HG03558 (cell line): ENCODE results near the gene PRKN.

Experiments used
- ATAC-seq: cut with Tn5 transposase; IDR thresholded peaks from one replicate; pipeline ENCODE4 v1.9.1; 2021; ENCODE audit warnings: moderate number of reproducible peaks; ENCODE audit not compliant: unreplicated experiment; ENCODE audit errors: extremely low read depth

Gene PRKN

GRCh38 chr6:161434350-161434749 is 1293.2 kb downstream of the PRKN start:
- no peak for ATAC-seq

GRCh38 chr6:161432546-161432945 is 1295.0 kb downstream of the PRKN start:
- ATAC-seq = no peak

DNA sequence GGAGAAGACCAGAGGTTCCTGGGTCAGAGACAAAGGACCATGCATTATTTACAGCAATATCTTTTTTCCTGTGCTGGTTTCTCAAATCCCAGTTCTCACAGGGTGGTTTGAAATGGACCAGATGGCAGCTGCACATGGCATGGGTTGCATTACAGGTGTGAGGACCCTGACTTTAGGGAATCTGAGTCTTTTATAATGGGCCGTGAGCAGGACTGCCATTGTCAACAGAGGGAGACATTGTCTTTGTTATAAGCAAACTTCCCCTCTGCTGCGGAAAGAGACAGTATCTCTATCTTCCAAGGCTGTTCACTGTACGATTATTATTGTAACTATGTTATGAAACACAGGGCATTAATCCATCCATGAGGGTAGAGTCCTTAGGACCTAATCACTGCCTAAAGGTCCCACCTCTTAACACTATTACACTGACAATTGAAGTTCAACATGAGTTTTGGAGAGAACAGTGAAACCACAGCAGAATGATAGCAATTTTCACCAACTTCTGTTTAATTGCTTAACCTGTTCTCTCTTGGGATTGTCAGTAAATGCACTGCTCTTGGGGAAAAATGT is 1297.6 kb downstream of the PRKN start:
- no peak for ATAC-seq

DNA sequence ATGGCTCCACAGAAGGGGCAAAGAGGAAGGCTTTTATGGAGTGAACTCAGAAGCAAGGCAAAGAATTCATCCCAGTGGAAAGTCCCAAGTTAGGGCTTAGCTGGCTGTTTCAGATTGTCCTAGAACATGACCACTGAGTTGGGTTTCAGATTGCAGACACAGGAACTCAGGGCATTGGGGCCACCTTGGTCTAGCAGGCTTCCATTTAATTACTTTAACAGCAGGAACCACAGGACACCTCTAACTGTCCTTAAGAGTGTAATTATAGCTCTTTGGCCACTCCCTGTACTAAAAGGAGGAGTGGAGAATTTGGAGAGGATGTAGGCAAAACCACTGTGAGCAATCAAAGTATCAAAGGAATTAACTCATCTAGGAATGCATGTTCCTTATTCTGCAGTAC is 1303.1 kb downstream of the PRKN start:
- no peak for ATAC-seq

- ATAC-seq = no peak
Measured at GRCh38 chr6:161422710-161423680, 1304.6 kb downstream of the PRKN start.

DNA sequence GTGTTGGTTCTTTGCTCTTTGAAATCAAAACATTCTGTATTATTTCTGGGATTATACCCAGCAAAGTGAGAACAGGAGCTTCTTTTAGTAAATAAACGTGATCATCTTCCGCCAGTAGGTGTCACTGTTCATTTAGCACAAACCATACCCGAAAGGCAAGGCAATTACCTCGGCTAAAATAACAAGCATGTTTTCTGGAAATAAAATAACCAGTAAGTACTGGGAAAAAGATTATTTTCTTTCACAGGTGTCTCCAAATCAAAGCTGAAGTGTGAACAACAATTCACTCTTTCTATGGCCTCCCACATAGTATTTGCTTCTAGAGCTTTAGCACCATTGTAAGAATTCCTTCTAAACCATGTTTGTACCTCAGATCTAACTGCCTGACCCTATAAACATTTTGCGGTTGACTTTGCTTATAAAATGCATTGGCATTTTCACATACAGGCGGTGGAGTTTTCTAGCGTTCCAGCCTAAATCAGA is 1309.1 kb downstream of the PRKN start:
- ATAC-seq = no peak

DNA sequence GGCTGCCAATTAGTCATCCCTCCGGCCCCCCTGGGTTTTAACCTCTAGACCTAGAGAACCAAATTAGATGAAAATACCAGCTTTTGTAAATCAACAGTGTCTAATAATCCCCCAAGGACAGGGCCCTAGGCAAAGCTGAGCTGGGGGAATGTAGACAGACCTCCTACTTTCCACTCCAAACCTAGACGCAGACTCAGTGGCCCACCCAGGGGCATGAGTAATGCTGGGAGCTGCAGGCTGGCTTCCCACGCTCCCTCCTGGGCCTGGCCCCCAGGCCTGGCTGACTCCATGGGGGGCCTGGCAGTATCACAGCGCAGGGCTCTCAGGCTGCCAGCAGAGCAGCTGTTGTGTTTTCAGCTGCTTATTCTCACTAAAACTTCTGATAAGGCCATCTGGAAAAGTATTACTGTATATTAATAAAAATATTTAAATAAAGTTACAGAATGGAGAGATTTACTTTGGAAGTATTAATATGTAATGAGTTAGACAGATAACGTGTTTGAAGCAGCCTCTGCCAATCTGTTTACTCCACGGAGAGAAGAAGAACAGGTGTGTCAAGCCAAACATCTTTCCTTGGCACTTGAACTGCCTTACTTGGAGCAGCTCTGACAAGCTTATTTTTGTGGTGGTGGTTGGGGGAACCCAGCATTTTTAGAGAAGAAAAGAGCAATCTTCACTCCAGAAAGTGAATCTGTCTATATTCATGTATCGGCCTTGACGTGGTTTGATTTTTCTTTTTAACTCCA is 1309.7 kb downstream of the PRKN start:
- ATAC-seq = no peak

GRCh38 chr6:161415302-161415855 is 1312.2 kb downstream of the PRKN start:
- ATAC-seq = no peak

DNA sequence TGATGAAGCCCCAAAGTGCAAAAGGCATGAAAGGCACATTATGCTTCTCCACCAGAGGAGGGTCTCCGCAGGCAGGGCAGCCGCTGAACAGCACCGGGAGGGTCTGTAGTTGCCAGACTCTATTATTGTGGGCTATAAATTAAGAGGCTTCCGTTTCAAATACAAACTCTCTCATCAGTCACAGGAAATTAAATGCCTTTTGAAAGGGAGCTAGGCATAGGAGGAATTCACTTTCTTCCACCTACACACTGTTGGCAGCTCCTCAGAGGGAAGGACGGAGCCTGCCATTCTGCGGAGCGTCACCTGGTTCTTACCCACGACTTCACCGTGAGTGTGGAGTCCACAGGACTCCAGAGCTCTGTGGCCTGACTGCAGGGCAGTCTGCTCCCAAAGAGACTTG is 1312.9 kb downstream of the PRKN start:
- no peak for ATAC-seq

- no peak for ATAC-seq
Measured at GRCh38 chr6:161414180-161414579, 1313.4 kb downstream of the PRKN start.

DNA sequence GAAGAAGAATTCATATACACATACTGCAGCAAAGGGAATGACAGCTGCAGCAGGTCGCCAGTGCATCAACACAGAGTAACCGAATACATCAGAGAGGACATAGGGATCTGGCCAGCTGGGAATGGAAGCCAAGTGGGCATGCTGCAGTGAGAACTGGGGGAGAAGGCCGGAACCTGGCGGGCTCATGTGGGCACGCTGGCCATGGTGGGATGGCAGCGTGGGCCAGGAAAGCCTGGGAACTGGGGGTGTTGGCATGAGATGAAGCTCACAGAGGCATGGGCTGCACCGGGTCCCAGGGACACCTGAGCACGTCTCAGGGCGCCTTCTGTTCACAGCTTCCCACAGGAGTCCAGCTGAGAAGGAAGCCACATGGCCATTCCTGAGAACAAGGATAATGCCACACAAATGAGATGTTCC is 1314.2 kb downstream of the PRKN start:
- no peak for ATAC-seq

GRCh38 chr6:161412795-161413194 is 1314.8 kb downstream of the PRKN start:
- no peak for ATAC-seq

- no peak for ATAC-seq
Measured at GRCh38 chr6:161411265-161411944, 1316.2 kb downstream of the PRKN start.

DNA sequence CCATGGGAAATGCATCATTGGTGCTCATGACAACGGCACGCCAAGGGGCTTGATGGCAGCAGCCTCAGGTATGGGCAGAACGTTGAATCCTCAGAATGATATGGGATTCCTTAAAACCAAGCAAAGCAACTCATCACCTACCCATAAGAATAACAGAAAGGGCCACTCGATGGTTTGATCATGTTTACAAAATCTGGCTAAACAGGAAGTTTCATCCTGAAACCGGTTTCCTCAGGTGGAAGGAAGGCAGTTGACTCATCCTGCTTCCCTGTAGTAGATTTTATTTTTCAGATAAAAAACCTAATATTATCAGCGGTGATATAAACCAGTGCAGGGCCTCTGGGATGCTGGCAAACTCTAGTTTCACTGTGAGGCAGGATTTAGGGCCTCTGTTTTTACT is 1316.8 kb downstream of the PRKN start:
- no peak for ATAC-seq

GRCh38 chr6:161410076-161410475 is 1317.5 kb downstream of the PRKN start:
- ATAC-seq = no peak

- ATAC-seq = no peak
Measured at GRCh38 chr6:161409353-161409752, 1318.2 kb downstream of the PRKN start.

DNA sequence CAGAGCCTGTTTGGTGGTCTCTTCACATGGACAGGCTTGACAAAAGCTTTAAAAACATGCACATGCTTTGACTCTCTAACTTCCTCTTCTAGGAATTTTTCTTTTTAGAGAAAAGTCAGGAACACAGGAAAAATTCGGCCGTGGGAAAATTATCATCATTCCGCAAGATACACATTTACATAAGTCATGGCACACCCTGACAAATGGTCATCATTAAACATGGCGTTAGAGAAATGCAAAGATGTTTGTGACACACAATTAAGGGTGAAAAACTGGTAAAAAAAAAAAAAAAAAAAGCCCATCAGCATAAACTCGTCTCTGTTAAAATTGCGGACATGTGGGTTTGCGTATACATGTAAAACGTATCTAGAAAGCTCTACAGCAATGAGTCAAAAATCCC is 1319.5 kb downstream of the PRKN start:
- no peak for ATAC-seq

DNA sequence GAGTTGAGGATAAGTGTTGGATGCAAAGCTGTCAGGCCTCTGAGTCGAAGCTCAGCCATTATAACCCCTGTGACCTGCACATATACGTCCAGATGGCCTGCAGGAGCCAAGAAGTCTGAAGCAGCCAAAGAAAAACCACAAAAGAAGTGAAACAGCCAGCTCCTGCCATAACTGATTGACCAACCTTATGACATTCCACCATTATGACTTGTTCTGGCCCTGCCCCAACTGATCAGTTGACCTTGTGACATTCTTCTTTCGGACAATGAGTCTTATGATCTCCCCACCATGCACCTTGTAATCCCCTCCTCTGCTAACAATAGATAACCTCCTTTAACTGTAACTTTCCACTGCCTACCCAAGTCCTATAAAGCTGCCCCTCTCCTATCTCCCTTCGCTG is 1320.0 kb downstream of the PRKN start:
- no peak for ATAC-seq

DNA sequence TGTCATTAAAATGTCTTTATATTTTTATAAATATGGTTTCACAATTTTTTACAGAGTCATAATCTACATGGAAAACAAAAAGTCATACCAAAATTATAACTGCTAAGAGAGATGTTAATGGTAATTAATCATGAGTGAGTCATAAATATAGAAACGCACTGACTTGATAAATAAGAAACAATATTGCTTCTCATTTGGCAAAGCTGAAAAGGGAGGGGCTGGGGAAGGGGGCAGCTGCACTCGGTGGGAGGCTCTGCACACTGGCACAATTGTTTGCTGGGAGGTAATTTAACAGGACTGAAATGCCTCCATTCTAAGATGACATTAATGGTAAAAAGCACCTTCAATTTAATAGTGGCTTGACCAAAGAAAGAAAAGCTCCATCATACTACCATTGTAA is 1320.5 kb downstream of the PRKN start:
- ATAC-seq = no peak

DNA sequence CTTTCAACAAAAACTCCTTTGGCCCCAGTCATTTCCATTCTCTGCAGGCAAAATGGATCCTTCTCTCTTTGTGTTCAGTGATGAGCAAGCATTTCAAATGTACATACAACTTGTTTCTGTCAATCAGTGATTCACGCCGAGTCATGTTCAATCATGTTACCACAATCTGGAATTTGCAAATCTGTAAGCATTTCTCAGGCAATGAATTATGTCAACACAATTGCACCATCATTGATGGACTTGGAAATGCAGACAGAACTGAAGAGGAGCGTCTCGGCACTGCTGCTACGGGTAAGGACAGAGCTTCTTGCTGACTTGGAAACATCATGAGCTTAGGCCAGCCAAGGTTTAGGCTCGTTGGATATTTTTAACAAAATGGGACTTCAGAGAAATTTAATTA is 1320.9 kb downstream of the PRKN start:
- ATAC-seq = no peak
